Esophagus squamous epithelium (tissue), 4 donors: ENCODE data around the gene GPATCH4.

Source experiments
- CTCF ChIP-seq, 6 experiments: fragments of 450-650 bp in 4 of 6; fragments of 200-600 bp in 2 of 6; sonication (generic) in 2 of 6; IDR thresholded peaks; one replicate each; pipeline ENCODE4 v1.5.1; 2016 to 2019; ENCODE audit warnings: antibody characterized with exemption in 6 of 6, mild to moderate bottlenecking in 4 of 6, moderate library complexity in 4 of 6
- POLR2A ChIP-seq, 4 donors: fragments of 450-650 bp; IDR thresholded peaks; one replicate each; pipeline ENCODE4 v1.6.1; 2017; ENCODE audit warnings: antibody characterized with exemption in 4 of 4, mild to moderate bottlenecking in 4 of 4, moderate library complexity in 3 of 4

- TF ChIP-seq CTCF (IDR thresholded peaks at IDR 0.05): no peak
- TF ChIP-seq POLR2A (IDR thresholded peaks at IDR 0.05): no peak
Measured at GRCh38 chr1:156642265-156643048, 41.2 kb upstream of the GPATCH4 start.
